HepG2 (cell line): Measurements from ENCODE around the gene WEE1. TPM values are rescaled to one million over a fixed set of nuclear protein-coding genes. Genes with fewer than 3 reads are reported as not detected.

ENCODE experiments used
- AGO2 ChIP-seq: fragments of 200-400 bp; formaldehyde crosslinking; optimal IDR thresholded peaks from 2 replicates; pipeline ENCODE3; 2017; ENCODE audit warnings: mild to moderate bottlenecking, low read depth, low read length, moderate library complexity
- ARID3A ChIP-seq: IDR thresholded peaks from 2 replicates; pipeline ENCODE4 v1.6.1; 2012; ENCODE audit warnings: low read depth, low read length, improper control_type of control experiment
- KDM1A ChIP-seq: IDR thresholded peaks from 2 replicates; pipeline ENCODE4 v1.6.1; 2016; ENCODE audit warnings: missing compliant biosample characterization
- RAD51 ChIP-seq: fragments of 450-650 bp; IDR thresholded peaks from 2 replicates; pipeline ENCODE4 v1.6.1; 2016; ENCODE audit warnings: borderline replicate concordance
- SIN3B ChIP-seq: fragments of 150-350 bp; IDR thresholded peaks from 2 replicates; pipeline ENCODE4 v1.6.1; 2014; ENCODE audit warnings: low read length
- SRF ChIP-seq: IDR thresholded peaks from 2 replicates; pipeline ENCODE4 v1.6.1; 2011; ENCODE audit warnings: mild to moderate bottlenecking, low read depth, low read length, moderate library complexity
- ZNF367 ChIP-seq: sonication (generic); formaldehyde crosslinking; IDR thresholded peaks from 2 replicates; pipeline ENCODE4 v1.4.0; 2020; ENCODE audit warnings: missing genetic modification reagents, borderline replicate concordance
- ZNF441 ChIP-seq: sonication (generic); formaldehyde crosslinking; IDR thresholded peaks from 2 replicates; pipeline ENCODE4 v1.7.0; 2021; ENCODE audit warnings: missing genetic modification reagents, borderline replicate concordance
- ZNF484 ChIP-seq: sonication (generic); formaldehyde crosslinking; IDR thresholded peaks from 2 replicates; pipeline ENCODE4 v1.5.1; 2020; ENCODE audit warnings: mild to moderate bottlenecking, low read depth, missing genetic modification reagents, borderline replicate concordance
- ZNF580 ChIP-seq: IDR thresholded peaks from 2 replicates; pipeline ENCODE4 v1.6.1; 2016; ENCODE audit warnings: low read depth, borderline replicate concordance
- ZNF646 ChIP-seq: sonication (generic); formaldehyde crosslinking; IDR thresholded peaks from 2 replicates; pipeline ENCODE4 v1.9.0; 2021; ENCODE audit warnings: mild to moderate bottlenecking, missing genetic modification reagents
- ZSCAN12 ChIP-seq: sonication (generic); formaldehyde crosslinking; IDR thresholded peaks from 2 replicates; pipeline ENCODE4 v1.9.0; 2021; ENCODE audit warnings: mild to moderate bottlenecking, missing genetic modification reagents
- polyA plus RNA-seq, 8 experiments: library from polyadenylated mRNA; depleted of rRNA in 3 of 8; stranded (reverse) in 7 of 8; unstranded in 1 of 8; fragments of >200 nt; fragmentation: Illumina TruSeq in 4 of 8; extraction: Trizol in 4 of 8; gene quantifications; 2 replicates each; pipeline versions ENCODE4 v1.2.1 to v1.2.3, GENCODE V29; 2011 to 2016; ENCODE audit warnings: low read depth in 4 of 8, missing spikeins in 1 of 8, mixed read lengths in 1 of 8; ENCODE audit not compliant: insufficient read depth in 1 of 8
- total RNA-seq, 5 experiments: library from RNA; depleted of rRNA; stranded (reverse); fragments of >200 nt; fragmentation: Illumina TruSeq; extraction: Trizol; gene quantifications; 2 replicates each; pipeline ENCODE4 v1.2.3, GENCODE V29; 2016; ENCODE audit warnings: low read depth in 1 of 5

Gene WEE1
- total and polyA plus RNA-seq, 2 of the 13 experiments (the other 11 are each of a cell fraction or from before 2014, with no cell fraction given) = 31.4 to 63.7 TPM

- peak; percentile 88; the same call in 1 of the 2 replicates for TF ChIP-seq ZNF580 (CRISPR knock-in tag)
- no peak for TF ChIP-seq SRF
- no peak for TF ChIP-seq RAD51
- TF ChIP-seq ZSCAN12 = no peak
- TF ChIP-seq KDM1A (CRISPR knock-in tag) = no peak
- no peak for TF ChIP-seq AGO2
- TF ChIP-seq ARID3A = peak; percentile 70
- peak; percentile 15; the same call in 1 of the 2 replicates for TF ChIP-seq ZNF646 (CRISPR knock-in tag)
- TF ChIP-seq ZNF367 (CRISPR knock-in tag) = no peak
- peak; percentile 63; the same call in 1 of the 2 replicates for TF ChIP-seq SIN3B
- TF ChIP-seq ZNF441 (CRISPR knock-in tag) = peak; percentile 66
- no peak for TF ChIP-seq ZNF484 (CRISPR knock-in tag)
Measured at GRCh38 chr11:9568854-9569587, 4.4 kb upstream of the WEE1 start (continued).
